COR-L47 (cell line): ENCODE data around the gene APLF.
"Not testable (repeated sequence)": the region's sequence is repeated elsewhere in the genome, so short reads cannot be mapped to it uniquely, and the experiment has no call there.

Experiments
- DNase-seq: peaks from one replicate; lab custom pipeline; 2025; lab: John Stamatoyannopoulos, UW

The APLF gene

DNA sequence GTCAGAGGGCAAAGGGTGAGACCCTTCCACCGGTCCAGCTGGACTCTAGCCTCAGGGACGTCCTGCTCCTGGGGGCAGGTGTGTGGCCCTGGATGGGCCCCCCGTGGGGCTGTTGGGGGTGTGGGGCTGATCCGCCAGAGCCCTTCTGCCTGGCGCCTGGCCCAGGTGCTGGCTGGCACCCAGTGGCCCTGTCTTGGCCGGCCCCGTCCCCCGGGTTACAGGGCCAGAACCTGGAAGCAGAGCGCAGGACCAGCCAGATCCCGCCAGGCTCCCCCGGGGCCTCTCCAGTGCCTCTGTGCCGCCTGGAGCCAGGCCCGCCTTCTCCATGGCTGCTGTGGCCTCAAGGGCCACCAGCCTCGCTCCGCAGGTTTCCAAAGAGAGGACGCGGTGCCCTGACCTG lies 62.3 kb downstream of the APLF start:
- DNase-seq, result not testable (repeated sequence)

DNA sequence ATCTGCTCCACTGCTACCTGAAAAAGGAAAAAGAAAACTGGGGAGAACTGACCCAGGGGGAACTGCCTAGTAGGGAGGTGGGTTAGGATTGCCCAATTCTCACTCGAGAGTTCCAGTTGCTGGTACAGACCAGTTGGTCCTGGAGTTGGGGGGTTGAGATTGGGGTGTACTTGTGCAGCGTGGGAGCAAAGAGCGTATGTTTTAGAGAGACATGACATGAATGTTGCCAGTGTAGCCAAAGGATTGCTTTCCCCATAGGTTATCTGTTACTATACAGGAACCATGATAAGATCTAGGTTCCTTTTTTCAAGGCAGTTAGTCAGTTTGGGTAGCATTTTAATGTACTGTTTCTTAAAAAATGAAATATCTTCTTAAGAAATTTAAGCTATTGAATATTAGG lies 68.6 kb downstream of the APLF start:
- DNase-seq, result no peak

DNA sequence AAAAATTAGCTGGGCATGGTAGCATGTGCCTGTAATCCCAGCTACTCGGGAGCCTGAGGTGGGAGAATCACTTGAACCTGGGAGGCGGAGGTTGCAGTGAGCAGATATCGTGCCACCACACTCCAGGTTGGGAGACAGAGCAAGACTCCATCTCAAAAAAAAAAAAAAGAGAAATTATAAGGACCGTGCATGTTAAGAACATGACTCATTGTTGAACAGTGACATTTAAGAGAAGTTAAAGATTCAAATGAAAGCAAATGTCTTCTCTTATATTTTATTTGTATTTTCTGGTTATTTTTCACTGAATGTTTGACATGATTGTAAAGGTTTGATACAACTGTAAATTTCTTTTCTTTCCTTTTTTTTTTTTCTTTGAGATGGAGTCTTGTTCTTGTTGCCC lies 69.6 kb downstream of the APLF start:
- DNase-seq, result no peak

DNA sequence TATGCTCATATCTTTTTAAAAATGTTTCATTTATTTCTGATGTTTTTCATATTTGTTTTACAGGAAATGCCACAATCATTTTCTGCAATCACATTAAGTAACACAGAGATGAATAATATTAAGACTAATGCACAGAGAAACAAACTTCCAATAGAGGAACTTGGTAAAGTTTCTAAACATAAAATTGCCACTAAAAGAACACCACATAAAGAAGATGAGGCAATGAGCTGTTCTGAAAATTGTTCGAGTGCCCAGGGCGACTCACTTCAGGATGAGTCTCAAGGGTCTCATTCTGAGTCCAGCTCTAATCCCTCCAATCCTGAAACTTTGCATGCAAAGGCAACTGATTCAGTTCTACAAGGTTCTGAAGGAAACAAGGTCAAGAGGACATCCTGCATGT lies 70.4 kb downstream of the APLF start:
- no peak for DNase-seq

DNA sequence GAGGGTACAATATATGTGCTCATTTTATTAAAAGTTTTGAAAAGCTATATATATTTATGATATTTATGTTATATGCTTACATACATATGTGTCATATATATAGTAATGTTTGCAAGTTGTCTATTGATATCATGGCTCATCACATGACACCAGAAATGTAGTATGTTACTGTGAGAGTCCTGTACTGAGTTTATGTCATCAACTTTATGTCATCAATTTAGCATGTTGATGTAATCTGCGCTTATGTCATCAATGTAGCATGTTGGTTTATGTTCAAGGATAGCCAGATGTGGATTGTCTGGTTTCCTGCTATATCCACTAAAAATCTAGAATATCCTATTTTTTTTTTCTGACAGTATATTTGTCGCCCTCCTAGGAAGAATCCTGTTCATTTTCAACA lies 77.4 kb downstream of the APLF start:
- DNase-seq, result no peak

DNA sequence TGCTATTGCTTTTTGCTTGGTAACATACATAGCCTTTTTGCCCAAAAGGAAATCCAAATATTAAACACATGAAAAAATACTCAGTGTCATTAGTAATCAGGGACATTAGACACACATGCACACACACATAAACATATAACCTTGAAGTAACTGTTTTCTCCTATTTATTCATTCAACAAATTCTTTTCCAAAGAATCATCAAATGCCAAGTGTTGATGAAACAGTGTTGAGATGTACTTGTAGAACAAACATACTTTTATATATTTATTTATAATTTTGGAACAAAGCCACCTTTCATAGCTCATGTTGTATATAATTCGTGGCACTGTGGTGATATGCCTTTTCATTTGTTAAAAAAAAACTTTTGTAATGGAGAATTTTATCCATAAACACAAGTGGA lies 81.0 kb downstream of the APLF start:
- no peak for DNase-seq

DNA sequence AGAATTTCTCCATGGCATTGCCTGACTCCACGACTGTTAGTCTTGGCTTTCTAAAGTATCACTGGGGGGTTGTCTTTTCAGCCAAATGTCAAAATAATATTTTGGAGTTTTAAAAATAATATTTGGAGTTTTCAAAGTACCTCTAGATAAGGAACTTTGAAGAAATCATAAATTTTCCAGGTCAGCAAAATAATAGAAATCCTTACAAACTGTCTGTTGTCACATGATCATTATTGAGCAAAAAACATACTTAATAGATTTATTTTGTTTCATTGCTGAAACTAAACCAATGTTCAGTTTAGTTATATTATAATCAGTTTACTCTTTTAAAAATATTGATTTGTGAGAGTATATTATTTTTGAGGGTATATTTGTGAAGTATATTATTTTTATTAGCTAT lies 85.7 kb downstream of the APLF start:
- DNase-seq, result no peak

DNA sequence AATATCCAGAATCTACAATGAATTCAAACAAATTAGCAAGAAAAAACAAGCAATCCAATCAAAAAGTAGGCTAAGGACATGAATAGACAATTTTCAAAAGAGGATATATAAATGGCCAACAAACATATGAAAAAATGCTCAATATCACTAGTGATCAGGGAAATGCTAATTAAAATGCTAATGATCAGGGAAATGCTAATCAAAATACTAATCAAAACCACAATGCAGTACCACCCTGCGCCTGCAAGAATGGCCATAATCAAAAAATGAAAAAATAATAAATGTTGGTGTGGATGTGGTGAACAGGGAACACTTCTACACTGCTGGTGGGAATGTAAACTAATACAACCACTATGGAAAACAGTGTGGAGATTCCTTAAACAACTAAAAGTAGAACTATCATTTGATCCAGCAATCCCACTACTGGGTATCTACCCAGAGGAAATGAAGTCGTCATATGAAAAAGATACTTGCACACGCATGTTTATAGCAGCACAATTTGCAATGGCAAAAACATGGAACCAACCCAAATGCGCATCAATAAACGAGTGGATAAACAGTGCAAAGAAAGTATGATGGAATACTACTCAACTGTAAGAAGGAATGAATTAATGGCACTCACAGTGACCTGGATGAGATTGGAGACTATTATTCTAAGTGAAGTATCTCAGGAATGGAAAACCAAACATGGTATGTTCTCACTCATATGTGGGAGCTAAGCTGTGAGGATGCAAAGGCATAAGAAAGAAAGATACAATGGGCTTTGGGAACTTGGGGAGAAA lies 88.2 kb downstream of the APLF start:
- not testable (repeated sequence) for DNase-seq

DNA sequence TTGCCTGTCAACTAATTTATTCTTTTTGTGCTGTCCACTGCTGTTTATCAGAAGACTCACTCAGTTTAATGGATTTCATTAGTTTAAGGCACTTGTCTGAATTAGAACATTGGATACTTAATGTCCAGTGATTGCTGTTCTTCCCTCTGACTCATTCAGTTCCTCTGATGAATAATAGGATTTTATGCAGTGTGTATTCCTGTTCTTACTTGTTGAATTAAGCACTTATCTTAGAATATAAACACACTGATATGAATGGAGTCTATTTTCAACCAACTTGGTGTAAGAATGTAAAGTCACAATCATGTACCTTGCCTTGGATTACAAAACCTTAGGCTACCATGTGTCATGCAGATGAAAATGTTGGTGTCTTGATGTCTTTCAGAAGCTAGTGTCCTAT lies 89.0 kb downstream of the APLF start:
- DNase-seq, result no peak

DNA sequence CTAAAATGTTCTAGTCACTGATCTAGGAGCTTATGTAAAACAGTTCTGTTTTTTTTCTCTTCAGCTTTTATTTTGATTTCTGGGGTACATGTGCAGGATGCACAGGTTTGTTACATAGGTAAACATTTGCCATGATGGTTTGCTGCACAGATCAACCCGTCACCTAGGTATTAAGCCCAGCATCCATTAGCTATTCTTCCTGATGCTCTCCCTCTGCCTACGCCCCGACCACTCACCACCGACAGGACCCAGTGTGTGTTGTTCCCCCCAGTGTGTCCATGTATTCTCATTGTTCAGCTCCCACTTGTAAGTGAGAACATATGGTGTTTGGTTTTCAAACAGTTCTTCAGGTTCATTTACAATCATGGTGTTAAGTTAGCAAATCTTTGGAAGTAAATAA lies 91.2 kb downstream of the APLF start:
- no peak for DNase-seq

DNA sequence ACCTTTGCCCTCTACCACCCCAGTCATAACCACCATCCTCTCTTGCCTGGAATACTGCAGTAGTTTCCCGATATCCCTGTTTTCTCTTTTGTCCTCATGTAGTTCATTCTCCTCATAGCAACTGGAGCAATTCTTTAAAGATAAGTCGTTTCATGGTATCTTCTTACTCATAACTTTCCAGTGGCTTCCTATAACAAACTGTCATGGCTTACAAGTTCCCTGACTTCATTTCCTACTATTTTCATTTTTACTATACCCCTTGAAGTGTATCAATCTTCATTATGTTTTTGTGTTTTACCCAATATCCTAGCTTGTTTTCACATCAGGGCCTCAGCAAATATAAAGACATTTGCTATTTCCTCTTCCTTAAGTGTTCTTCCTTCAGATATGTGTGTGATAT lies 92.3 kb downstream of the APLF start:
- DNase-seq, result no peak

DNA sequence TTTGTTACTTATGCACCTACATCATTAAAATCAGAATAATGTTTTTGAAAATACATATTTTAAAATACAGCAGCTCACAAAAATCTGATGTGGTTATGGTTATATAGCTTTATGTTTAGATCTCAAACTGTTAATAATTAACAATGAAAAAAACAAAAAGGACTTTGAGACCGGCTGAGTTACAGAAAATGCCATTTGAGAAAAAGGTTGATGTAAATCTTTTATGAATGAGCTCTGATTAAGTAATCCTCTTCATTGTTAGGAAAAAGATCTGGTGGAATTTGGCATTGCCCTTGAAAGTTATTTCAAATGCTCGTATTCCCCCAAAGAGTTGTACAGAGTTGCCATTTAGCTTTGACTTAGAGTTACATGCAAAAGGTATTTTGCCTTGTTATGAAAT lies 93.2 kb downstream of the APLF start:
- no peak for DNase-seq

DNA sequence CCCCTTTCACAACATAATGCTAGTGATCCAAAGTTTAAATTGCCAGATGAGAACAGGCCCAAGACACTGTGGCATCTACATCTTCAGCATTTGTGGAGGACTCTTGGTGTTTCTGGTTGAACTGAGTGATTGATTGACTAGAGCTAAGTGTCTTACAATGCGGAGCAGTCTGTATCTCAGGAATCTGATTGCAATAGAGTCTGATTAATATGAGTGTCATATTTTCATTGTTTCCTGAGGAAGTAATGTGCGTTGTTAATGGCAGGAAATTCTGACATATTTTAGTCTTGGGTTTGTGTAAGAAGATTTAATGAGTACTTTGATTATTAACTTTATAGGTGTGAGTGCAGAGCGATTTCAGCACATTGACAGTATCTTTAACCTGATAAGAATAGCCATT lies 94.0 kb downstream of the APLF start:
- DNase-seq, result no peak

DNA sequence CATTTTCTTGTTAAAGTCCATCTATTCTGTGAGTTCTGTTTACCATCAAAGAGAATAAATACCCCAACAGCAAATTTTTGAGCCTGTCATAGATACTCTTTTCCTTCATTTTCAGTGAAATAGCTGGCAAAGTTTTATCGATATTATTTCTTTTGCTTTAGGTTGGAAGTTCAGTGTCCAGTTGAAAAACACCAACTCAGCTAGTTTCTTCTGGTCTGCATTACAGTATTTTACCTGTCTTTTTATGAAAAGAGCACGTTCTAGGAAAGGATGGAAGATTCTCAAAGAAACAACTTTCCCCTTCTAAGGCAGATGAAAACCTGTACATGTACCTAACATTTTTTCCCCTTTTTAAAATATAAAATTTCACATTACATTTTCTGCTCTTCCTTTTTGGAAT lies 95.5 kb downstream of the APLF start:
- DNase-seq, result no peak

DNA sequence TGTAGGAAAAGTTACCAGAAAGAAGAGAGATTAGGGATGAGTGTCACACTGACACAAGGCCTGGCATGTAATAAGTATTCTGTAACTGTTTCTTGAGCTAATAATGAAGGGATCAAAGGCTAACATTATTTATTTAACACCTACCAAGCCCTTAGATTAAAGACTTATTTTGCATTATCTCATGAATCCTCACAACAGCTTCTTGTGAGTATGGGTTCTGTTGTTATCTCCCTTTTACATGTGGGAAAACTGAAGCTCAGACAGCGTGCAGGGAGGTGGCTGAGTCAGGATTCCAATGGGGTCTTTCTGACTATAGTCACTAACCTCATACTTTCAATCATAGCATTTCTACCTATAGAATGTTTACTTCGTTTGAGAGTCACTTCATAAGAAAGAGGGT lies 97.0 kb downstream of the APLF start:
- DNase-seq, result no peak

DNA sequence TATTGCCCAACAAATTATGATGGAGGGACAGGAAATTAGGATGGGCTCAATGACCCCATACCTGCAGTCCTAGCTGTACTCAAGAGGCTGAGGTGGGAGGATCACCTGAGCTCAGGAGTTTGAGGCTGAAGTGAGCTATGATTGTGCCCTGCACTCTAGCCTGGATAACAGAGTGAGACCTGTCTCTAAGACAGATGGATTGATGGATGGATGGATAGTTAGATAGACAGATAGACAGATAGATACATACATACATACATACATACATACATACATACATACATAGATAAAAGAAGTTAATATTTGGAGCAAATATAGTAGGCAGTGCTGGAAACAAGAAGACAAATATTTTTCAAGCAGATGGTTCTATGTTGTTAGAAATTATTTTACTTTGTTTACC lies 97.9 kb downstream of the APLF start:
- DNase-seq, result no peak

DNA sequence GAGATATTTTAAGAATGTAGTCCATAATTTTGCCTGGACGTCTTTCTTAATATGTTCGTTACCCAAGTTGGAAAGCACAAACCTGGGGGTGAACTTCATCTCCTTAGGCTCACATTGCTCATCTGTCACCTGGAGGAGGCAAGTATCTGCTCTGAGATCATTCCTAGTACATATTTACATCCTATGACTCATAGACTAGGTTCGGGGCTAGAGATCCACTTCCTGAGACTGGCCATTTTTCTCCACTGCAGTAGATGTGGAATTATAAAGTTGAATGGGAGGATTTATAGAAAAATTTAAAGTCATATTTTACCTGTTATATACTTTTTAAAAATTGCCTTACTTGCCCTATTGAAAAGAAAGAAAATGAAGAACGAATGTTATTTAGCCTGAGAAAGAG lies 98.5 kb downstream of the APLF start:
- DNase-seq, result no peak

DNA sequence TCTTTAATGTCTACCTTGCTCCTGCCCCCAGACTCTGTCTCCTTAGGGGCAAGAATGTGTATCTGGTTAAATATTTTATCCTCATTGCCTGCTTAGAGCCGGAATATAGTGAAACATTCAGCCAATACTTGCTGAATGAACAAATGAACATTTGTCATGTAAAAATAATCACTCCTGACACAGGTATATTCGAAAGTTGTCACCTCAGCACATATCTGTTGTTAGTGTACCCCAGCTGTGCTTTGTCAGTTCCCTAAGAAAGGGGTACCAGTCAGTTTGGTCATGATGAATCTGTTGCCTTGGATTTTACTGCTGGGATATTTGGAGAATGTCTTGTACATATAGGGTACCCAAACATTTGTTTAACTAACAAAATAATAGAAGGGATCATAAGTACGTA lies 99.0 kb downstream of the APLF start:
- DNase-seq, result no peak

DNA sequence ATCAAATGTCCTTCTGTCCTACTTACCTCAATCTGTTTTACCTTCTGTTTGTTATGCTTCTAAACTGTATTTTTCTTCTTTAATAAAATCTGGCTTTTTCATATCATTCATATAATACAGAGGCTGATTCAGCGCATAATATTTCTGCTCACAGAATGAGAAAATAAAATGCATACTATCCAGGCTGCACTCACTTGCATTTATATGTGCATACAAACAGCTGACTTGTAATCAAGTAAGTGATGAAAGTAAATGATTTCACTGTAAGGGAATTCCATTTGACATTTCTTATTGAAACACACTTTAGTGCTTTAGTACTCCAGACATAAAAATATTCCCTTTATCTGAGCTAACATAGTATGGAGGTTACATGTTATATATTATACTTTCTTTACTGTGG lies 100.7 kb downstream of the APLF start:
- DNase-seq, result no peak

DNA sequence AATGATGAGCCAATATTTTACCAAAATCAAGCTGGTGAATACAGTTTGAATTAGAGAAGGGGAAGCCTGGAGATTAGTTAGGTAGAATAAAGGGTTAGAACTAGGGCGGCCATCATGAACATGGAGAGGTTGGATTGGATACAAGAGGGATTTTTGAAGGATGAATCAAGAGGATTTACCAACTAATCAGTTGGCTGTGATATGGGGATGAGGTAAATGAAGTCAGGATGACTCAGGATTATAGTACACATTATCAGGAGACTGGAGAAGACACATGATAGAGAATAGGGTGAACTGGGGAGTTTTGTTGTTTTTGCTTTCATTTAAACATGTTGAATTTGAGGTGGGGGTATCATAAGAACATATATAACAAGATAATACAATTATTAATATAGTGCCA lies 102.2 kb downstream of the APLF start:
- no peak for DNase-seq

DNA sequence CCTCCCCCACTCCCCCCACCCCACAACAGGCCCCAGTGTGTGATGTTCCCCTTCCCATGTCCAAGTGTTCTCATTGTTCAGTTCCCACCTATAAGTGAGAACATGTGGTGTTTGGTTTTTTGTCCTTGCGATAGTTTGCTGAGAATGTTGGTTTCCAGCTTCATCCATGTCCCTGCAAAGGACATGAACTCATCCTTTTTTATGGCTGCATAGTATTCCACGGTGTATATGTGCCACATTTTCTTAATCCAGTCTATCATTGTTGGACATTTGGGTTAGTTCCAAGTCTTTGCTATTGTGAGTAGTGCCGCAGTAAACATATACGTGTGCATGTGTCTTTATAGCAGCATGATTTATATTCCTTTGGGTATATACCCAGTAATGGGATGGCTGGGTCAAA lies 103.0 kb downstream of the APLF start:
- not testable (repeated sequence) for DNase-seq

DNA sequence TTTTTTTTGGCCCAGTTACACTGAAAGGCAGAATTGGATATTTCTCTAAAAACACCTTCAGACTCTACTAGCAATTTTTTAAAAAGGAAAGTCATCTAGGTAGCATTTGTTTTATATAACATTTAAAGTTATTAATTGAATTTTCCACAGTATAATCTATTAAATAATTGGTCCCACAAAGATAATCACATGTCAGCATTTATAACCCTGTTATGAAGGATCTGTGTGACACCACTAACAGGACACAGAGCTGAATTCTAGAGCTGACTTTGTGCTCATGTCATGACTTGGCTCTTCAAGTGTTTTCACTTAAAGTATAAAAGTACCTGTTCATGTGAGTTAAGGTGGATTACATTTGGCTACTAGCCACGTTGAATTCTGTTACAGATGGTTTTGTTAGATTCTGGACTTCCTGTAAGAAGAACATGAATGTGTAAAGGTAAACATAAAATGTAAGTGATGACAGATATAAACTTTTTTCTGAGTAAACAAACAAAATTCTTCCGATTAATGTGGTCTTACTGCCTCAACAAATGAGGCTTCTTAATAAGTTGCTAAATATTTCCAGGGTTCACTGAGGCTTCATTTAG lies 106.9 kb downstream of the APLF start:
- DNase-seq, result no peak

DNA sequence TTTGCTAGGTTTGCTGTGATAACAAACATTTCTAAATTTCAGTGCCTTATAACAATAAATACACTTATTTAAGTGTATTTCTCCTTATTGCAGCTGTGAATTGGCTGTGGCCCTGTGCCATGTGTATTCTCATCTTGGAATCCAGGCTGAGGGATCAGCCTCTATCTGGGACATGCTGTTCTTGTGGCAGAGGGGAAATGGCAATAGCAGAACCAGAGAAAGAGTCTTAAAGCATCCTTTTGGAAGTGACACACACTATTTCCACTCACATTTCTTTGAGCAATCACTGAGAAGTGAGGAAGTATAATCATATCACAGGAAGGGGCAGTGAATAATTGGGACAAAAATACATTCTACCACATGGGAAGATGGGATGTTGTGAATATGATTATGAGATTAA lies 109.8 kb downstream of the APLF start:
- no peak for DNase-seq

DNA sequence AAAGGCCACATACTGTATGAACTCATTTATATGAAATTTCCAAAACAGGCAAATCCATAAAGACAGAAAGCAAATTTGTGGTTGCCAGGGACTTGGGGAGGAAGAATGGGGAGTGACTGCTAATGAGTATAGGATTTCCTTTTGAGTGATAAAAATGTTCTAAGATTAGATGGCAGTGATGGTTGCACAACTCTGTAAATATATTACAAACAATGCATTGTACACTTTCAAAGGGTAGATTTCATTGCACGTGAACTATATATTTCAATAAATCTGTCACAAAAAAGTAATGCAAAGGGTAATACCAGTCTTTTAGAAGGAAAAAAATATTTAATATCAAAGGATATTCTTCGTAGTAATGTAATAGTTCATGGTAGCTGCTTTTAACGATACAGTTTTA lies 112.3 kb downstream of the APLF start:
- DNase-seq, result no peak
